ENCODE data around the gene RPL12. TPM values are rescaled to one million over a fixed set of nuclear protein-coding genes. Genes with fewer than 3 reads are reported as not detected.

Gene RPL12
- total RNA-seq, 1 experiment from 2014 or later, result 1,648 TPM

DNA sequence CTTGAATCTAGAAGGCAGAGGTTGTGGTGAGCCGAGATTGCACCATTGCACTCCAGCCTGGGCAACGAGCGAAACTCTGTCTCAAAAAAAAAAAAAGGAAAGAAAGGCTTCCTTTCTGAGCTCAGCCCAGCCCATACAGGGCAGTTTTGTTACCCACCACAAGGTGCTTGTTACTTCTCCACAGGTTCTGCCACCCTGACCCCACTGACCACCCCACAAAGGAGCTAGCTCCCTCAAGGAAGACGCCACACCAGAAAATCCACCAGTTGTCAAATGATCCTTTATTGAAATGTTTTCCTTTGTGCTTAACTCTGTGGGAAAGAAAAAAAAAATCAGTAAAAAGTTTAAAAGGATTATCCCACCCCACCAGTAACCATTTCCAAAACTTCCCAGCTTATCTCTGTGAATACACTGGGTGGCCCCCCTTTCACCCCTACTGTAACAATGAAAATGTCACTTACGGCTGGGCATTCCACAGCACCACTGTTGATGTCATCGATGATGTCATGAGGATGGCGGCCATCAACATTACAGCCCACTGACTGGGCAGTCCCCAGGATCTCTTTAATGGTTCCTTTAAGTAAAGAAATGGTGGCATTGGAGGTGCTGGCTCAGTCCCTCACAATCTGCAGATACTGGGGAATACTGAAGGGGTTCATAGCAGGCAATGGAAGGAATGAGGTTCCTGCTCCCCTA, 3.6 kb downstream of the RPL12 start:
- H3K36me3 ChIP-seq (ENCODE audit: low read depth), result peaks cover 50% of the 10 kb centered on the region
- intact Hi-C loops (cut with micrococcal nuclease; ENCODE audit: unreplicated experiment), result no loop called here
- POLR2A ChIA-PET (ENCODE audit: unreplicated experiment), result interaction anchor here (0.7 kb wide), 2 partner anchors 51 to 319 kb away, joined by 5 to 6 read pairs; no protein-coding TSS in a partner anchor

DNA sequence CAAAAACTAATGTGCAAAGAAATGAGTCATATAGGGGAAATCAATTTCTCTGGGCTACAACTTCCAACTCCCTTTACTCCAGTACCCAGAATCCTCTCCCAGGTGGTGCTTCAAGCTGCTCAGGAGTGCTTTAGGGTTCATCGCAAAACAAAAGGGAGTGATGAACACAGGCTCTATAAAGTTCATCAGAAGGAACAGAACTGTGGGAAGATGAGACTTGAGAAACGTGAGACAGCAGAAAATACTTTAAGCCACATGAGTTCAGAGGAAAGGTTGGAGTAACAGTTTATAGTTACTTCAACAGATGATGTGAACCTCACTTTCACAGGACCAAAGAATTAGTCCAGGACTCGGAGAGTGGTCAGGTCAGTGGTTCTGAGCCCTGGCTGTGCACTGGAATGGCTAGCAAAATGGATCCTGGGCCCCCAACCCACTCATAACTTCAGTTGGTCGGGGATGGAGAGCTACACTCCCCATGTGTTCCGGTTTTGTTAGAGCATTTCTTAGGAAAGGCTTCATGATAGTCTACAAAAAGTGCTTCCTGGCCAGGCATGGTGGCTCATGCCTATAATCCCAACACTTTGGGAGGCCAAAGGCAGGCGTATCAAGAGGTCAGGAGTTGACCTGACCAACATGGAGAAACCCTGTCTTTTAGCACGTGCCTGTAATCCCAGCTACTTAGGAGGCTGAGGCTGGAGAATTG, 4.3 kb downstream of the RPL12 start:
- intact Hi-C loops (cut with micrococcal nuclease; ENCODE audit: unreplicated experiment), result no loop called here
- DNase-seq, result peak in 1 of 2 experiments; percentile 46
- H4K20me1 ChIP-seq (ENCODE audit: insufficient read depth), result peaks cover 47% of the 10 kb centered on the region

More for the DNA sequence above, 3.6 kb downstream of the RPL12 start:
- Histone ChIP-seq H3F3A (ENCODE audit: insufficient read depth, low read depth) (peaks cover 73% of the 10 kb centered on the region), H3K4me3 (peak overlapping the region; percentile 99; the same call in 1 of the 2 replicates), H4K20me1 (ENCODE audit: insufficient read depth) (peaks cover 47% of the 10 kb centered on the region), H3K9me3 (ENCODE audit: insufficient read depth, low read depth) (0 out of 2 replicates have a peak, but pooled peaks cover 5% of the 10 kb centered on the region), H3K79me2 (ENCODE audit: low read depth) (peaks cover 43% of the 10 kb centered on the region), H3K27ac (peak overlapping the region; percentile 95; the same call in 1 of the 2 replicates), H3K4me2 (peak overlapping the region; percentile 98), H3K27me3 (ENCODE audit: insufficient read depth, low read depth) (no peaks in the 10 kb centered on the region), H3K9me2 (ENCODE audit: insufficient read depth) (no peaks in the 10 kb centered on the region), H2AFZ (no peak overlapping the region), H3K4me1 (replicated peaks; ENCODE audit: insufficient read depth) (peaks cover 20% of the 10 kb centered on the region)
- no TSS peak for BruUV-seq (replicated peaks)
- CTCF ChIA-PET, result interaction anchor here (0.6 kb wide), 2 partner anchors 275 to 683 kb away, joined by 3 read pairs; no protein-coding TSS in a partner anchor
- TF ChIP-seq, protein P1, sequence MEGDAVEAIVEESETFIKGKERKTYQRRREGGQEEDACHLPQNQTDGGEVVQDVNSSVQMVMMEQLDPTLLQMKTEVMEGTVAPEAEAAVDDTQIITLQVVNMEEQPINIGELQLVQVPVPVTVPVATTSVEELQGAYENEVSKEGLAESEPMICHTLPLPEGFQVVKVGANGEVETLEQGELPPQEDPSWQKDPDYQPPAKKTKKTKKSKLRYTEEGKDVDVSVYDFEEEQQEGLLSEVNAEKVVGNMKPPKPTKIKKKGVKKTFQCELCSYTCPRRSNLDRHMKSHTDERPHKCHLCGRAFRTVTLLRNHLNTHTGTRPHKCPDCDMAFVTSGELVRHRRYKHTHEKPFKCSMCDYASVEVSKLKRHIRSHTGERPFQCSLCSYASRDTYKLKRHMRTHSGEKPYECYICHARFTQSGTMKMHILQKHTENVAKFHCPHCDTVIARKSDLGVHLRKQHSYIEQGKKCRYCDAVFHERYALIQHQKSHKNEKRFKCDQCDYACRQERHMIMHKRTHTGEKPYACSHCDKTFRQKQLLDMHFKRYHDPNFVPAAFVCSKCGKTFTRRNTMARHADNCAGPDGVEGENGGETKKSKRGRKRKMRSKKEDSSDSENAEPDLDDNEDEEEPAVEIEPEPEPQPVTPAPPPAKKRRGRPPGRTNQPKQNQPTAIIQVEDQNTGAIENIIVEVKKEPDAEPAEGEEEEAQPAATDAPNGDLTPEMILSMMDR (conservative IDR thresholded peaks at IDR 0.05), result no peak
- TF ChIP-seq EZH2 (IDR thresholded peaks at IDR 0.05; ENCODE audit: low read depth), result no peak
- DNase-seq, result no peak

More for the DNA sequence above, 4.3 kb downstream of the RPL12 start:
- no peak overlapping the region for H2AFZ ChIP-seq
- CTCF ChIA-PET, result interaction anchor here (0.6 kb wide), 2 partner anchors 36 to 274 kb away, joined by 3 to 10 read pairs; no protein-coding TSS in a partner anchor
- 0 out of 2 replicates have a peak, but pooled peaks cover 5% of the 10 kb centered on the region for H3K9me3 ChIP-seq (ENCODE audit: insufficient read depth, low read depth)
- no peak overlapping the region for H3K4me2 ChIP-seq
- peaks cover 80% of the 10 kb centered on the region for H3F3A ChIP-seq (ENCODE audit: insufficient read depth, low read depth)
- H3K4me3 ChIP-seq, result no peak overlapping the region
- no peaks in the 10 kb centered on the region for H3K27me3 ChIP-seq (ENCODE audit: insufficient read depth, low read depth)
- no peaks in the 10 kb centered on the region for H3K9me2 ChIP-seq (ENCODE audit: insufficient read depth)
- H3K36me3 ChIP-seq (ENCODE audit: low read depth), result peaks cover 50% of the 10 kb centered on the region
- no TSS peak for BruUV-seq (replicated peaks)
- TF ChIP-seq EZH2 (IDR thresholded peaks at IDR 0.05; ENCODE audit: low read depth), result no peak
- TF ChIP-seq, protein P1 (conservative IDR thresholded peaks at IDR 0.05), result no peak
- peak overlapping the region; percentile 95 for H3K27ac ChIP-seq
- H3K4me1 ChIP-seq (replicated peaks; ENCODE audit: insufficient read depth), result 0 out of 2 replicates have a peak, but pooled peaks cover 17% of the 10 kb centered on the region
- peaks cover 39% of the 10 kb centered on the region for H3K79me2 ChIP-seq (ENCODE audit: low read depth)
- POLR2A ChIA-PET (ENCODE audit: unreplicated experiment), result interaction anchor here (0.7 kb wide), 1 partner anchor 319 kb away, joined by 6 read pairs; no protein-coding TSS in a partner anchor
